Measurements from ENCODE around the gene FBXO22.
"Not testable (repeated sequence)": the region's sequence is repeated elsewhere in the genome, so short reads cannot be mapped to it uniquely, and the experiment has no call there.

The FBXO22 gene

GRCh38 chr15:75887178-75887577, 16.5 kb upstream of the FBXO22 start:
- no peak for DNase-seq (ENCODE audit: low read depth)
- H3K4me3 ChIP-seq (ENCODE audit: low read depth, low read length) = no peak overlapping the region
- no peak for TF ChIP-seq CTCF (IDR thresholded peaks at IDR 0.05; ENCODE audit: low read depth, low read length)
- TF ChIP-seq MAX (IDR thresholded peaks at IDR 0.05; ENCODE audit: low read depth, low read length) = no peak
- no peak for TF ChIP-seq POLR2A (IDR thresholded peaks at IDR 0.05; ENCODE audit: extremely low read depth, insufficient read length)
- no peak for TF ChIP-seq MYC (IDR thresholded peaks at IDR 0.05; ENCODE audit: low read depth, low read length)

GRCh38 chr15:75891895-75892294, 11.8 kb upstream of the FBXO22 start:
- TF ChIP-seq POLR2A (IDR thresholded peaks at IDR 0.05; ENCODE audit: extremely low read depth, insufficient read length) = no peak
- H3K4me3 ChIP-seq (ENCODE audit: low read depth, low read length) = no peak overlapping the region
- peak; percentile 84 for DNase-seq (ENCODE audit: low read depth)

GRCh38 chr15:75895731-75896130, 7.9 kb upstream of the FBXO22 start:
- no peak overlapping the region for H3K4me3 ChIP-seq (ENCODE audit: low read depth, low read length)
- TF ChIP-seq MYC (IDR thresholded peaks at IDR 0.05; ENCODE audit: low read depth, low read length) = no peak
- TF ChIP-seq CTCF (IDR thresholded peaks at IDR 0.05; ENCODE audit: low read depth, low read length) = no peak
- no peak for TF ChIP-seq MAX (IDR thresholded peaks at IDR 0.05; ENCODE audit: low read depth, low read length)
- TF ChIP-seq POLR2A (IDR thresholded peaks at IDR 0.05; ENCODE audit: extremely low read depth, insufficient read length) = no peak
- no peak for DNase-seq (ENCODE audit: low read depth)

- no peak for DNase-seq (ENCODE audit: low read depth)
- TF ChIP-seq MYC (IDR thresholded peaks at IDR 0.05; ENCODE audit: low read depth, low read length) (no peak), POLR2A (IDR thresholded peaks at IDR 0.05; ENCODE audit: extremely low read depth, insufficient read length) (no peak), MAX (IDR thresholded peaks at IDR 0.05; ENCODE audit: low read depth, low read length) (no peak), CTCF (IDR thresholded peaks at IDR 0.05; ENCODE audit: low read depth, low read length) (no peak)
- no peak overlapping the region for H3K4me3 ChIP-seq (ENCODE audit: low read depth, low read length)
Measured at GRCh38 chr15:75900577-75900976, 3.1 kb upstream of the FBXO22 start.

GRCh38 chr15:75902129-75902557, 1.5 kb upstream of the FBXO22 start:
- no peak overlapping the region for H3K4me3 ChIP-seq (ENCODE audit: low read depth, low read length)
- TF ChIP-seq MAX (IDR thresholded peaks at IDR 0.05; ENCODE audit: low read depth, low read length) = no peak
- TF ChIP-seq CTCF (IDR thresholded peaks at IDR 0.05; ENCODE audit: low read depth, low read length) = no peak
- TF ChIP-seq MYC (IDR thresholded peaks at IDR 0.05; ENCODE audit: low read depth, low read length) = no peak
- no peak for TF ChIP-seq POLR2A (IDR thresholded peaks at IDR 0.05; ENCODE audit: extremely low read depth, insufficient read length)
- no peak for DNase-seq (ENCODE audit: low read depth)

GRCh38 chr15:75905231-75905630, 1.6 kb downstream of the FBXO22 start:
- peak overlapping the region; percentile 29 for H3K4me3 ChIP-seq (ENCODE audit: low read depth, low read length)
- DNase-seq (ENCODE audit: low read depth) = no peak
- TF ChIP-seq MYC (IDR thresholded peaks at IDR 0.05; ENCODE audit: low read depth, low read length) (no peak), POLR2A (IDR thresholded peaks at IDR 0.05; ENCODE audit: extremely low read depth, insufficient read length) (no peak), MAX (IDR thresholded peaks at IDR 0.05; ENCODE audit: low read depth, low read length) (no peak), CTCF (IDR thresholded peaks at IDR 0.05; ENCODE audit: low read depth, low read length) (no peak)

- not testable (repeated sequence) for H3K4me3 ChIP-seq (ENCODE audit: low read depth, low read length); DNase-seq (ENCODE audit: low read depth)
Measured at GRCh38 chr15:75910355-75910754, 6.7 kb downstream of the FBXO22 start.

Data from NB4 (cell line).